NT2/D1 (cell line): ENCODE data around the gene CDC20.

Source experiments
- SUZ12 ChIP-seq: IDR thresholded peaks from 2 replicates; pipeline ENCODE4 v1.6.1; 2011; ENCODE audit not compliant: insufficient read length, insufficient read depth; ENCODE audit errors: extremely low read depth
- ZNF274 ChIP-seq: IDR thresholded peaks from 2 replicates; pipeline ENCODE4 v1.6.1; 2011; ENCODE audit warnings: mild to moderate bottlenecking, low read depth, low read length

GRCh38 chr1:43367026-43367903 lies 8.5 kb downstream of the CDC20 start:
- TF ChIP-seq ZNF274 (no peak), SUZ12 (no peak)
